T-cell (primary cell): Measurements from ENCODE around the gene MACC1. TPM values are rescaled to one million over a fixed set of nuclear protein-coding genes. Genes with fewer than 3 reads are reported as not detected.

Source experiments
- ATAC-seq, 4 experiments: fragments of 200-7000 bp in 3 of 4; fragments of 150-1000 bp in 1 of 4; cut with Tn5 transposase; replicated peaks in 1 of 4; 1 replicate in 3 of 4; 2 replicates in 1 of 4; pipeline ENCODE4 v1.10.0; 2021; ENCODE audit warnings: moderate library complexity in 3 of 4, mild to moderate bottlenecking in 2 of 4, moderate number of reproducible peaks in 1 of 4
- CTCF ChIA-PET, 2 donors: fragments of 300-600 bp; sonication (Branson Sonifier 250); formaldehyde crosslinking; loops; one replicate each; lab custom pipeline; 2022; ENCODE audit warnings: antibody characterized with exemption in 2 of 2; lab: Charles Lee
- POLR2A ChIA-PET, 2 donors: fragments of 300-600 bp; sonication (Branson Sonifier 250); formaldehyde crosslinking; loops; one replicate each; lab custom pipeline; 2022; ENCODE audit warnings: antibody characterized with exemption in 2 of 2; lab: Charles Lee
- DNase-seq, 35 experiments: peaks; one replicate each; pipeline versions ENCODE4 v3.0.0 to v3.0.0-alpha.2; 2013 to 2023
- H3K27ac ChIP-seq: one replicate; pipeline ENCODE4 v1.5.1; 2013; ENCODE audit warnings: low read length
- H3K27me3 ChIP-seq, 2 experiments: replicated peaks in 1 of 2; 1 replicate in 1 of 2; 2 replicates in 1 of 2; pipeline versions ENCODE4 v1.6.1 to v1.7.0; 2013; ENCODE audit warnings: low read length in 1 of 2, mixed read lengths in 1 of 2; ENCODE audit not compliant: control insufficient read depth in 2 of 2, insufficient read depth in 2 of 2; ENCODE audit errors: extremely low read depth in 1 of 2
- H3K36me3 ChIP-seq, 2 donors: 1 replicate in 1 of 2; 2 replicates in 1 of 2; pipeline versions ENCODE4 v1.6.1 to v1.7.0; 2013; ENCODE audit warnings: low read length in 1 of 2; ENCODE audit not compliant: control insufficient read depth in 2 of 2, insufficient read depth in 1 of 2; ENCODE audit errors: extremely low read depth in 1 of 2
- H3K4me1 ChIP-seq, 2 experiments: 1 replicate in 1 of 2; 2 replicates in 1 of 2; pipeline versions ENCODE4 v1.6.1 to v1.7.0; 2013; ENCODE audit warnings: low read length in 2 of 2, mixed read lengths in 1 of 2; ENCODE audit not compliant: insufficient read depth in 2 of 2, control insufficient read depth in 1 of 2; ENCODE audit errors: extremely low read depth in 1 of 2
- H3K4me3 ChIP-seq, 2 donors: 1 replicate in 1 of 2; 2 replicates in 1 of 2; pipeline versions ENCODE4 v1.5.1 to v1.7.0; 2013; ENCODE audit warnings: mild to moderate bottlenecking in 2 of 2, low read length in 1 of 2, moderate library complexity in 1 of 2; ENCODE audit not compliant: control insufficient read depth in 1 of 2; ENCODE audit errors: extremely low read depth in 1 of 2
- H3K9me3 ChIP-seq: 2 replicates; pipeline ENCODE4 v1.7.0; 2013
- H3K27ac Mint-ChIP-seq, 2 donors: one replicate each; pipeline ENCODE4 v1.8.0; 2020 to 2021; ENCODE audit warnings: mild to moderate bottlenecking in 2 of 2, mixed read lengths in 2 of 2
- H3K27me3 Mint-ChIP-seq, 2 donors: one replicate each; pipeline ENCODE4 v1.8.0; 2021 to 2022; ENCODE audit warnings: mixed read lengths in 2 of 2
- H3K36me3 Mint-ChIP-seq: one replicate; pipeline ENCODE4 v1.8.0; 2021; ENCODE audit warnings: mixed read lengths
- H3K4me1 Mint-ChIP-seq, 3 donors: one replicate each; pipeline ENCODE4 v1.8.0; 2020 to 2022; ENCODE audit warnings: mixed read lengths in 3 of 3, mild to moderate bottlenecking in 1 of 3
- H3K4me3 Mint-ChIP-seq, 3 donors: one replicate each; pipeline ENCODE4 v1.8.0; 2020 to 2022; ENCODE audit warnings: mild to moderate bottlenecking in 3 of 3, mixed read lengths in 3 of 3, moderate library complexity in 3 of 3
- H3K9me3 Mint-ChIP-seq, 3 donors: one replicate each; pipeline ENCODE4 v1.8.0; 2020 to 2022; ENCODE audit warnings: mixed read lengths in 3 of 3
- WGBS: methylation state at CpG from one replicate; pipeline ENCODE4 v1.1.5; 2013; ENCODE audit warnings: missing lambda C conversion rate; ENCODE audit not compliant: insufficient coverage; 5-methylcytosine and 5-hydroxymethylcytosine counted together
- total RNA-seq, 35 experiments: library from RNA in 6 of 35; stranded (reverse) in 6 of 35; fragments of 120-200 nt in 1 of 35; gene quantifications; one replicate each; pipeline versions ENCODE4 v1.2.1 to v1.2.4 and lab custom pipeline; 2013 to 2026

MACC1 gene
- total RNA-seq, 5 donors from 2014 or later (not counting 1 experiment from before 2014, with no cell fraction given): 0.19 to 0.50 (median 0.39) TPM

DNA sequence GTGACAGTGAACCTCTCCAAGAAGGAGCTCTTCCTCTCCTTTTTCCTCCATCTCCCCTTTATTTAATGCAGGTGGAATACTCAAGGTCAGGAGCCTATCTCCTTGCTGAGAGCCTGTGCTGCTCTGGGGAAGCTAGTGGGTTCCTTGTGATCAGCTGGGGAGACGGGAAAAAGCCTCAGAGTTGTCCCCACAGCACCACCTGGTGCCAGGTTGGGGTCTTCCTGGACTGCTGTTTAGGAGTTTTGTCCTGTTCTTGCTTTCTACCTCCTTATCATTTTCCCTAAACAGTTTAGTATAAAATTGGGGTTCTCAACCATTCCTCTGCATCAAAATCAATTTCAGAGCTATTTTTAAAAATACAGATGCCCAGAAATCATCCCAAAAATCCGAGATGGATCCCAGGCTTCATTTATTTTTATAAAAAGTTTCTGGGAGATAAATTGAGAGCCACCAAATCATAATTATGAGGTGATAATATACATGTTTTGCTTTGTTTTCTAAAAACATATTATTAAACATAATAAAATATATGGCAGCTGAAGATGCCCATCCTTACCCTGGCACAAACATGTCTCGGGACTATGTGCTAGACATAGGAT lies 44.3 kb downstream of the MACC1 start:
- Histone ChIP-seq H3K27ac (no peak overlapping the region), H3K9me3 (no peaks in the 10 kb centered on the region), H3K4me1 (no peaks in the 10 kb centered on the region), H3K27me3 (no peaks in the 10 kb centered on the region), H3K36me3 (no peaks in the 10 kb centered on the region), H3K4me3 (no peak overlapping the region)
- Mint-ChIP-seq H3K36me3 (no peaks in the 10 kb centered on the region), H3K4me1 (no peaks in the 10 kb centered on the region), H3K4me3 (no peak overlapping the region), H3K9me3 (no peaks in the 10 kb centered on the region), H3K27me3 (no peaks in the 10 kb centered on the region), H3K27ac (no peak overlapping the region)
- ChIA-PET CTCF (interaction anchor here (0.5 to 1.7 kb wide), 3 partner anchors 26 to 1911 kb away, joined by 3 to 8 read pairs (median 4); no protein-coding TSS in a partner anchor), POLR2A (no interaction called here)
- no CpG with 5 or more reads among the region's 3 CpGs for WGBS
- ATAC-seq (no peak), DNase-seq (peak in 5 of 35 experiments; percentile 1 to 14 (median 2))

DNA sequence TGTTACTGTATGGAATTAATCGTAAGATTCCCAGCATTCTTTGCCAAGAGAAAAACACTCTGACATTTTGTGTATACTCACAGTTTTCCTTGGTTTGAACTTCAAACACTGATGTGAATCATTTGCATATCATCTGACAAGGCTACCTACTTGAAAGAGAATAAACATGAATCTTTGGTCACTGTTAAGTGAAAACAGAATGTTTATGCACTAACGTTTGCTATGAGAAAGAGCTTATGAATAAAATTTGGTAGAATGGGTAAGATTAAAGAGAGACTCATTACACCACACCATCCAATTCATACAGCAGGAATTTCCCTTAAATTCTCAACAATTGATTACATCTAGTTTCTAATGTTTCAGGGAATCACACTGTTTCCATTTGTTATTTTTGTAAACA lies 46.6 kb downstream of the MACC1 start:
- ATAC-seq (no peak), DNase-seq (no peak)
- no peak overlapping the region for H3K4me3 Mint-ChIP-seq
- no peaks in the 10 kb centered on the region for H3K36me3 Mint-ChIP-seq
- no peak overlapping the region for H3K27ac ChIP-seq
- H3K9me3 Mint-ChIP-seq: no peaks in the 10 kb centered on the region
- no peaks in the 10 kb centered on the region for H3K27me3 ChIP-seq
- H3K36me3 ChIP-seq: no peaks in the 10 kb centered on the region
- H3K9me3 ChIP-seq: no peaks in the 10 kb centered on the region
- no CpG with 5 or more reads among the region's 2 CpGs for WGBS
- no peak overlapping the region for H3K4me3 ChIP-seq
- POLR2A ChIA-PET: no interaction called here
- no peak overlapping the region for H3K27ac Mint-ChIP-seq
- H3K4me1 ChIP-seq: no peaks in the 10 kb centered on the region
- H3K4me1 Mint-ChIP-seq: no peaks in the 10 kb centered on the region
- CTCF ChIA-PET: no interaction called here
- H3K27me3 Mint-ChIP-seq: no peaks in the 10 kb centered on the region

GRCh38 chr7:20165146-20165510 lies 52.1 kb downstream of the MACC1 start:
- WGBS: 100% methylated on average over 1 of the region's 1 CpG
- no peak overlapping the region for H3K4me3 Mint-ChIP-seq
- H3K4me1 Mint-ChIP-seq: no peaks in the 10 kb centered on the region

DNA sequence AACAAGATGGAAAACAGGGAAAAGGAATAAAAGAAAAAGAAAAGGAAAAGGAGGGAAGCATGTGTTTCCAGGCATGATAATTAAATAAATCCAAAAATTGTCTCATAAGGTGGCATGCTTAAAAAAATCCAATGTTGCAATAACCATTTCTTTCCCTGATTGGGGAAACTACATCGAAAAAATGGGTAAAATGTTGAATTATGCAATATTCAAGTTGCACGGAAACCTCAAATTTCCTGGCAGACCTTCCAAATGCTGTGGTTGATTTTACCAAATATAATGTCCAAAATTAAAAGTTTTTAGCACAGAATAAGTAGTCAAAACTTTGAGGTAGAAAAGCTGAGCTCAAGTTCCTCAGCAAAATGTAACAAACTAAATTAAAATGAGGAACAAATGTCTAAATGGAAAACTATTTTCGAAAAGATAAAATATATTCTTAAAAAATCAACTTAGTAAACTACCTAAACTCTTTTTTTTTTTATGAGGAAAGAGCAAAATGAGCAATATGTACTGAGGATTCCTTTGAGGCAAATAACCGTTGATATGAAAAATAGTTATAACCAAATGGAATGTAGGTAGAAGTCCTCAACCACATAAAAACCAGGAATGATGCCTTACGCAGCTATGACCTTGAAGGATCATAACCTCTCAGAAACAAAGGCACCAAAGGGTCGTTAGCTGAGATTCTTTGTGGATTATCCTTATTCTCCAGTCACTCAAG lies 52.6 kb downstream of the MACC1 start:
- Histone ChIP-seq H3K4me1 (no peaks in the 10 kb centered on the region), H3K36me3 (no peaks in the 10 kb centered on the region), H3K9me3 (no peaks in the 10 kb centered on the region), H3K27me3 (no peaks in the 10 kb centered on the region), H3K27ac (no peak overlapping the region), H3K4me3 (no peak overlapping the region)
- Mint-ChIP-seq H3K27me3 (no peaks in the 10 kb centered on the region), H3K4me3 (no peak overlapping the region), H3K9me3 (no peaks in the 10 kb centered on the region), H3K4me1 (no peaks in the 10 kb centered on the region), H3K27ac (no peak overlapping the region), H3K36me3 (no peaks in the 10 kb centered on the region)
- POLR2A ChIA-PET: interaction anchor here in 1 of 2 donors (0.7 kb wide), 1 partner anchor 55 kb away, joined by 4 read pairs; no protein-coding TSS in a partner anchor
- CTCF ChIA-PET: interaction anchor here in 1 of 2 donors (0.7 kb wide), 1 partner anchor 434 kb away, joined by 3 read pairs; no protein-coding TSS in a partner anchor
- DNase-seq: no peak
- no peak for ATAC-seq
- WGBS: no CpG with 5 or more reads among the region's 6 CpGs

More at GRCh38 chr7:20165146-20165510, 52.1 kb downstream of the MACC1 start:
- CTCF ChIA-PET: interaction anchor here in 1 of 2 donors (0.7 kb wide), 1 partner anchor 433 kb away, joined by 3 read pairs; no protein-coding TSS in a partner anchor
- POLR2A ChIA-PET: no interaction called here
- no peak for DNase-seq
- Histone ChIP-seq H3K4me1 (no peaks in the 10 kb centered on the region), H3K4me3 (no peak overlapping the region), H3K36me3 (no peaks in the 10 kb centered on the region), H3K27me3 (no peaks in the 10 kb centered on the region), H3K27ac (no peak overlapping the region), H3K9me3 (no peaks in the 10 kb centered on the region)
- H3K9me3 Mint-ChIP-seq: no peaks in the 10 kb centered on the region
- ATAC-seq: no peak
- H3K27ac Mint-ChIP-seq: no peak overlapping the region
- no peaks in the 10 kb centered on the region for H3K36me3 Mint-ChIP-seq
- H3K27me3 Mint-ChIP-seq: no peaks in the 10 kb centered on the region

DNA sequence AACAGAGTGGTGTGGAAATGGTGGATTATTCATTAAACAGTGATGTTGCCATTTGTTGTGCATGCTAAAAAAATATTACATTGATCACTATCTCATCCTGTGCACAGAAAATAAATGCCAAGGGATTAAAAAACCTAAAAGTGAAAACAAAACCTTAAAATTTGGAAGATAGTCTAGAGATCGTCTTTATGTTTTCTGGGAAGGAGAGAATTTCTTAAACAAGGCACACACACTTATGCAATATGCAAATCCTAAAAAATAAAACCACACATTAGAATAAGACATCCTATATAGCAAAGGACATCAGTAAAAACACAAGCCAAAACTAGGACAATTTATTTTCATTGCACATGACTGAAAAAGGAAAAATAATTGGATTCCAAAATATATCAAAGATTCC lies 54.5 kb downstream of the MACC1 start:
- H3K4me3 Mint-ChIP-seq: no peak overlapping the region
- no peak for DNase-seq

GRCh38 chr7:20159226-20159747 lies 57.9 kb downstream of the MACC1 start:
- Mint-ChIP-seq H3K9me3 (no peaks in the 10 kb centered on the region), H3K36me3 (no peaks in the 10 kb centered on the region)
- 91% methylated on average over 4 of the region's 6 CpGs for WGBS

More for the DNA sequence above, 54.5 kb downstream of the MACC1 start:
- H3K36me3 Mint-ChIP-seq: no peaks in the 10 kb centered on the region
- no peak for ATAC-seq
- Histone ChIP-seq H3K9me3 (no peaks in the 10 kb centered on the region), H3K4me1 (no peaks in the 10 kb centered on the region), H3K36me3 (no peaks in the 10 kb centered on the region), H3K4me3 (no peak overlapping the region), H3K27me3 (no peaks in the 10 kb centered on the region), H3K27ac (no peak overlapping the region)
- no CpG with 5 or more reads among the region's 1 CpG for WGBS
- ChIA-PET POLR2A (no interaction called here), CTCF (no interaction called here)
- no peak overlapping the region for H3K27ac Mint-ChIP-seq
- no peaks in the 10 kb centered on the region for H3K27me3 Mint-ChIP-seq
- H3K9me3 Mint-ChIP-seq: no peaks in the 10 kb centered on the region
- H3K4me1 Mint-ChIP-seq: no peaks in the 10 kb centered on the region

More at GRCh38 chr7:20159226-20159747, 57.9 kb downstream of the MACC1 start:
- H3K27me3 Mint-ChIP-seq: no peaks in the 10 kb centered on the region
- no peaks in the 10 kb centered on the region for H3K4me1 Mint-ChIP-seq
- ChIA-PET POLR2A (no interaction called here), CTCF (no interaction called here)
- no peaks in the 10 kb centered on the region for H3K9me3 ChIP-seq
- H3K36me3 ChIP-seq: no peaks in the 10 kb centered on the region
- H3K27ac Mint-ChIP-seq: no peak overlapping the region
- no peaks in the 10 kb centered on the region for H3K4me1 ChIP-seq
- no peak overlapping the region for H3K4me3 Mint-ChIP-seq
- ATAC-seq (no peak), DNase-seq (no peak)
- no peaks in the 10 kb centered on the region for H3K27me3 ChIP-seq
- no peak overlapping the region for H3K4me3 ChIP-seq
- H3K27ac ChIP-seq: no peak overlapping the region
